22Rv1 (cell line): ENCODE data around the gene TRPT1.

Experiments used
- H3K27ac ChIP-seq: fragments of 450-650 bp; 2 replicates; pipeline ENCODE4 v1.5.1; 2017
- ZFX ChIP-seq: fragments of 450-650 bp; IDR thresholded peaks from 2 replicates; pipeline ENCODE4 v1.6.1; 2017; ENCODE audit warnings: antibody characterized with exemption, borderline replicate concordance
- TF ChIP-seq, protein P1 (sequence below): fragments of 450-650 bp; IDR thresholded peaks from 2 replicates; pipeline ENCODE4 v1.5.1; 2017; ENCODE audit warnings: mild to moderate bottlenecking

The TRPT1 gene

DNA sequence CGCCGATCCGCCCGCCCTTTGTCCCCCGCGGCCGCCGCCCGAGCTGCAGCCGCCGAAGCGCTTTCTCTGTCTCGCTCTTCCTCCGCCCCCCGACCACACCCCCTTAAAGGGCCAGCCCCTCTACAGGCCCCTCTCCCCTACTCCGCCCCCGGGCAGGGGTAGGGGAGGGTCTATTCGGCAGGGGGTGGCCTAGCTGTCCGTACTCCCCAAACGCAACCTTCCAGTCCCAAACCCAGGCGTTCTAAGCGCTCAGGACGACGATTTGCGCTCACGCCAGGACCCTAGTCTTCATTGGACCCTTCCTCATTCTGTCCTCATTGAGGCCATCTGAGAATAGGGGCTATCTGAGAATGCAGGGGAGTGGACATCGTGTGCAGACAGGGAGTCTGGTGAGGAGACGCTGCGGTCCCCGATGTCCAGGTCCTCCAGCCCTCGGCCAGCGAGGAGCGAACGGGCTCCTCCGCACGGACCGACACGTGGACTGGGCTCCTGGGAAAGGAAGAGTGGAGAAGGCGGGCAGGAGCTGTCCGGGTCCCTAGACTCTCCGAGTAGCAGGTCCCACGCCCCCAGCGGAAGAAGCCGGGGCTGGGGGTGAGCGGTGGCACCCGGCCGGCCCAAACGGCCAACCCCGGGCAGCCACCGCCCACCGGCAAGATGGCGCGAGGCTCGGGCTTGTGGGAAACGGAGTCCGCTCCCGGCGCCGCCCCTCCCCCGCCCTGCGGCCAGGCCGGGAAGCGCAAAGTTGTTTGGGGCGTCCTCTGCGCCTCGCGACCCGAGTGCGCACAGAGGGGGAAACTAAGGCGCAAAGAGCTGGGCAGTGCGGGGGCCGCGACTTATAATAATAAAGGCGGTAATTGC is 21.1 kb upstream of the TRPT1 start, which contains the start of gene PPP1R14B:
Gene PPP1R14B (minus strand): TSS at position 73 of the 858 bp plus-strand sequence. CDS start 270 bp downstream, outside the sequence.
- no peak for TF ChIP-seq ZFX
- TF ChIP-seq, protein P1, sequence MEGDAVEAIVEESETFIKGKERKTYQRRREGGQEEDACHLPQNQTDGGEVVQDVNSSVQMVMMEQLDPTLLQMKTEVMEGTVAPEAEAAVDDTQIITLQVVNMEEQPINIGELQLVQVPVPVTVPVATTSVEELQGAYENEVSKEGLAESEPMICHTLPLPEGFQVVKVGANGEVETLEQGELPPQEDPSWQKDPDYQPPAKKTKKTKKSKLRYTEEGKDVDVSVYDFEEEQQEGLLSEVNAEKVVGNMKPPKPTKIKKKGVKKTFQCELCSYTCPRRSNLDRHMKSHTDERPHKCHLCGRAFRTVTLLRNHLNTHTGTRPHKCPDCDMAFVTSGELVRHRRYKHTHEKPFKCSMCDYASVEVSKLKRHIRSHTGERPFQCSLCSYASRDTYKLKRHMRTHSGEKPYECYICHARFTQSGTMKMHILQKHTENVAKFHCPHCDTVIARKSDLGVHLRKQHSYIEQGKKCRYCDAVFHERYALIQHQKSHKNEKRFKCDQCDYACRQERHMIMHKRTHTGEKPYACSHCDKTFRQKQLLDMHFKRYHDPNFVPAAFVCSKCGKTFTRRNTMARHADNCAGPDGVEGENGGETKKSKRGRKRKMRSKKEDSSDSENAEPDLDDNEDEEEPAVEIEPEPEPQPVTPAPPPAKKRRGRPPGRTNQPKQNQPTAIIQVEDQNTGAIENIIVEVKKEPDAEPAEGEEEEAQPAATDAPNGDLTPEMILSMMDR = 0 out of 2 replicates have a peak, but pooled peaks have one; percentile 16
- peak within 1 kb of the TSS; percentile 97 for H3K27ac ChIP-seq

DNA sequence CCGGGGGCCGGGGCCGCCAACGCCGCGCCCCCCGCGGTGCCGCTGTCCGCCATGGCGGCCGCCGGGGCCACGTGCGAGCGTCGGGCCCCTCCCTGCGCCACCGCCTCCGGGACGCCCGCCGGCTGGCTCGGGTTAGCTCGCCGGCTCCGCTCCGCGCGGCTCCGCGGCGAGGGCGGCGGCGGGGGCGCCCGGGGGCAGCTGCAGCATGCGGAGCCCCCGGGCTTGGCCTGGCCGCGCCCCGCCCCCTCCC is 20.6 kb upstream of the TRPT1 start:
- H3K27ac ChIP-seq = peak overlapping the region; percentile 97

DNA sequence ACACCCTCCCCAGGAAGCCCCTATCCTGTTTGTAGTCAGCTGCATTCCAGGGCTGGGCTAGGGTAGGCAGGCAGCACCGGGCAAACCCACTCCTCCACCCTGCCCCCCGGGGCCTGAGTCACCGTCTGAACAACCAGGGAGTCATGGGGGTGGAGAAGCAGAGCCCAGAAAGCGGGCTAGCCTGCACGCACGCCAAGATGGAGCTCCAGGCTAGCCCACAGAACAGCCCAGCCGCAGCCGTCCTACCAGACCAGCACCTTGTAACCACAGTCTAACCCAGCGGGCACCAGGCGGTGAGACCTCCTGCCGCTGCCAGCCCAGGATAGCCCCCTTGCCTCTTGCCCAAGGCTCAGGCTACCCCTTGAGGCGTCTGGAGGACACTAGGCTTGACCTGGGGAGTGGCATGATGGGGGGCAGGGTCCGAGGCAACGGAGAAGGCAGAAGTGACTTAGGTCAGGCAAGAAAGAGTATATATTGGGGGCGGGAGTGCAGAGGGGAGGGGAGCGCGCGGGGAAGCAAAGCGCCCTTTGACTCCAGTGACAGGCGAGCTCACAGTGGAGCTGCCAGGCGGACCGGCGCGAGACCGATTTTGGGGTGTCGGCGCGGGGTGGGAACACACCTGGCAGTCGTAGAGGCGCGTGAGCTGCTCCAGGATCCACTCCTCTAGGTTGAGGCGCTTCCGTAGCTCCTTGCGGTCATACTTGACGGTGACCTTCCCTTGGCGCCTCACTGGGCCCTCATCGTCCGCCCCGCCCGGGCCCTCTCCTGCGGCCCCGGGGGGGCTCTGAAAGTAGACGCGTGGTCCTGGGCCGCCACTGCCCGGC is 20.0 kb upstream of the TRPT1 start:
- peak overlapping the region; percentile 97 for H3K27ac ChIP-seq
- TF ChIP-seq, protein P1 = no peak
- TF ChIP-seq ZFX = no peak

DNA sequence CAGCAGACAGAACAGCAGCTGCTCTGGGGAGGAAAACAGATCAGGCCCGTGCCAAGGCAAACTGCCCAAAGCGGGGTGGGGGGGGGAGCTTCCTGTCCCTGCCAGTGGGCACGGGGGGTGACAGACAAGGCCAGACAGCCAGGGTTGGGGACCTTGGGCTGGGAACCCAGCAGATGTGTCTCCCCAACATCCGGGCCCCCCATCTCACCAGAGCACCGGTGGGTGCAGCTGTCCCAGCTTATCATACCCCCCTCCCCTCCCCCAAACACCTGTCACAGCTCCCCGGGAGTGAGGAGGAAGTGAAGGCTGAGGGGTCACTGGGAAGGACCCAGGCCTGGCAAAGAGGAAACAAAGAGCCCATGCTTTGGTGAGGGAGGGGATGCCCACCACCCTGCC is 19.4 kb upstream of the TRPT1 start:
- TF ChIP-seq ZFX = no peak
- peak overlapping the region; percentile 97 for H3K27ac ChIP-seq

DNA sequence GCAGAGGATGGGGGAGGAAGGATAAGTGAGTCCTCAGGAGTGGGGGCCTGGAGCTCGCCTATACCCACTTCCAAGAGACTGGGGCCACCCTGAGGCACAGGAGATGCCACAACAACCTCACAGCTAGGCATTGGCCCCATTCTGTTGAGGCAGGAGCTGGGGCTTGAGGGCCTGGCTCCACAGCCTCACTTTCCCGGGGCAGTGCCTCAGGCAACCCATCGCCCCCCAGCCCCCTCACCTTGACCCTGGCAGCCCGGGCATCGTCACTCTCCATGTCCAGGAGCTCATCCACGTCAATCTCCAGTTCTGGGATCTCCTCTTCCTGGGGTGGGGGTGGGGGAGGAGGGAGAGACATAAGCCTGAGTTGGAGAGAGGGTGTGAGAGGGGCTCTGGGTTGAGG is 19.0 kb upstream of the TRPT1 start:
- TF ChIP-seq, protein P1 = no peak
- TF ChIP-seq ZFX = no peak
- H3K27ac ChIP-seq = peak overlapping the region; percentile 97

DNA sequence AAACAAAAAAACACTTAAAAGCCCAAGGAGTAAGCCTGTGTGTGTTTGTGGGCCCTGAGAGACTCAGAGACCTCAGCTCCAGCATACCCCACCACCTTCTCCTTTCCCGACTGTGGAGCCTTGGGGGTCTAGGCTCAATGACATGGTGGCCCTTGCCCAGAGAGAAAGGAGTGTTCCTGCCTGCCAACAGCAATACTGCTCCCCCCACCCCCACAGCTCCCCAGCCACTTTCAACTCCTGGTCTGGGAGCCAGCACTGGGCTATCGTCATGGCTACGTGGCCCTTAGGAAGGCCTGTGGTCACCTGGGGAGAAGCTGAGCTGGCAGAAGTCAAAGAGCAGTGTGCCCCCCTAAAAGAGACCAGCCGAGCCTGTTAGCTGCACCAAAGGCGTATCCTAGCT is 18.1 kb upstream of the TRPT1 start:
- peak overlapping the region; percentile 97 for H3K27ac ChIP-seq
- TF ChIP-seq, protein P1 = no peak
- no peak for TF ChIP-seq ZFX

DNA sequence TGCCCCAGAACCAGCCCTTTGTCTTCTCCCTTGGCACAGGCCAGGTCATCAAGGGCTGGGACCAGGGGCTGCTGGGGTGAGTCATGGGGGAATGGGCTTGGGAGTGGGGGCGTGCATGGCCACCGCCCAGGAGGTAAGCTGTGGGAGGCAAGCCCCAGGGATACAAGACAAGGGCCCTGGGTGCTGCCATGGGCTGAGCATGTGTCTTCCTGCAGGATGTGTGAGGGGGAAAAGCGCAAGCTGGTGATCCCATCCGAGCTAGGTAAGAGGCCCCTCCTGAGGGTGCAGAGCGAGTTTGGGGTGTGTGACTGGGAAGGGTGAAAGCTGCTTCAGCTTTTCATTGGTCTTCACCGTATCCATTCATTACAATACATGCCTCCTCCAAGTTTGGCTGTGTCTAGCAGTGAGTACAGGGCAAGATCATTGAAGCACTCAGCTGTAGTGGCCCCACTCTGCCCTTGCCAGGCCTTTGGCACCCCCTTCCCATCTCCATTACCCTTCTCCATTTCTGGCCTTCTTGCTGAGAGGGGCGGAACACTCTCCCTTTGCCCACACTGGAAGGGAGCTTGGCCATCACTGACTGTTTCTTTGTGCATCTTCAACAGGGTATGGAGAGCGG is 17.4 kb upstream of the TRPT1 start:
- H3K27ac ChIP-seq = peak overlapping the region; percentile 97
- TF ChIP-seq ZFX = no peak
- TF ChIP-seq, protein P1 = no peak
